Measurements from ENCODE around the gene EPS8L3. TPM values are rescaled to one million over a fixed set of nuclear protein-coding genes. Genes with fewer than 3 reads are reported as not detected.

The EPS8L3 gene
- total and polyA plus RNA-seq, 9 of the 15 experiments (the other 6 are each of a cell fraction or from before 2014, with no cell fraction given) = 0.09 to 0.42 (median 0.14) TPM; not detected in 5

DNA sequence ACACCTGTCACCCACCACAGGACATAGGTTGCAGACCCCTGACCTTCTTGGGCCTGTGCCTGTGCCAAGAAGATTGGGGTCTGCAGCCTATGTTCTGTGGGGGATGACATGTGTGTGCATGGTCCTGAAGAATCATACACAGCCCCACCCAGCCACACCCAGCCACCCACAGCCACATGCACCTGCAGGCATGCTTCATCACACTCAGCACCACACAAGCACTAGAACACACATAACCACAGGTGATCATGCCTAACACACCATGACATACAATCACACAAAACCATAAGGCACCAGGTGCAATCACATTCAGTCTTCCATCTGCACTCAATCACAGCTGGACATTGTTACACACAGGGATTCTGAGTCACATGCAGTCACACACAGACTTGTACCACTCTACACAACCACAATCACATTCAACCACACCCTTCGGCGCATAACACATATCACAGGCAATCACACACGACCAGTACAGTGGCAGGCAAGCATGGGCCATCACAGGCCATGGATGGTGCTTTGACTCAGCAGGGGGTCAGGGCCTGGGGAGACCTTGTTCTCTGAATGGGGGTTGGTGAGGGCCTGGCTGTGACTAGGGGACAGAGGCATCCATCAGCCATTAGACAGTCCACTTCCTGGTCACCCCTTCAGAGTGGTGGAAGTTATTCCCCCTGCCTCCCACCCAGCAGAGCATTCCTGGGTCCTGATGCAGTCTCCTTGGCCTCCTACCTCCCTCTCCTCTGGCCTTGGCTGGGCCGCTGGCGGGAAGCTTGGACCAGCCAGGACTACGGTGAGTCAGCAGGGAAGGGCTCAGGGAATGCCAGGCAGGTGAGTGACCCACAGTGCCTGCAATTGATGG, 44.3 kb upstream of the EPS8L3 start (continued):
- TF ChIP-seq MAZ (CRISPR knock-in tag; conservative IDR thresholded peaks at IDR 0.05 in 1 of 2, IDR thresholded peaks at IDR 0.05 in 1 of 2) (no peak), HMG20B (CRISPR knock-in tag; IDR thresholded peaks at IDR 0.05) (no peak), ZNF77 (CRISPR knock-in tag; IDR thresholded peaks at IDR 0.05) (no peak), CBFA2T3 (IDR thresholded peaks at IDR 0.05) (peak; percentile 47), HDAC3 (IDR thresholded peaks at IDR 0.05; ENCODE audit: borderline replicate concordance, partially characterized antibody) (no peak)
- TF ChIP-seq, protein P1, sequence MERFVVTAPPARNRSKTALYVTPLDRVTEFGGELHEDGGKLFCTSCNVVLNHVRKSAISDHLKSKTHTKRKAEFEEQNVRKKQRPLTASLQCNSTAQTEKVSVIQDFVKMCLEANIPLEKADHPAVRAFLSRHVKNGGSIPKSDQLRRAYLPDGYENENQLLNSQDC (CRISPR knock-in tag; IDR thresholded peaks at IDR 0.05) = no peak

DNA sequence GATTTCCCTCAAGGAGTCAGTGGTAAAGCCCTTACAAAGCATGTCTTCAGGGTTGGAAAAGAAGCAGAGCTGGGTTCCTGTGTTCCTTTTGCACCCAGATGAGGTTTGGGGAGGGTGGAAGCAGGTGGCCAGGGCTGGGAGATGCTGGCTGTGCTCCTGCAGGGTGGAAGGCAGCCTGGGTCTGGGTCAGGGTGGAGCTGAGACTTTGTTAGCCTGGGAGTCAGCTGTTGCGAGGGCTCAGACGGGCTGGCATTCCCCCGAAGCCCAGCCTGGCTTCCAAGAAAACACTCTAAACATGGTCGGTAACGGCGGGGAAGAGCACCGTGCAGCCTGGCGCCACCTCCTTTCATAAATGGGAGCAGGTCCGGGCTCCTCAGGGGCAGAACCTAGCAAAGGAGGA, 43.7 kb upstream of the EPS8L3 start:
- H3K9ac ChIP-seq (ENCODE audit: insufficient read depth in 1 of 2, low read depth in 2 of 2, low read length in 2 of 2) = 0 out of 4 replicates have a peak overlapping the region, but pooled peaks of 1 of the 2 experiments have one; percentile 57
- no peaks in the 10 kb centered on the region for H3K27me3 ChIP-seq (ENCODE audit: control insufficient read depth in 2 of 2, insufficient read depth in 2 of 2, low read length in 2 of 2)
- ATAC-seq (no peak), DNase-seq (ENCODE audit: extremely low read depth in 1 of 4, low spot score in 3 of 4) (no peak), FAIRE-seq (no peak)
- ChIA-PET CTCF (ENCODE audit: low intra/inter-chr PET ratio) (no interaction called here), POLR2A (interaction anchor here (0.9 to 1.3 kb wide), 2 partner anchors 177 to 188 kb away, joined by 3 to 7 read pairs; partner anchors contain the start of gene AHCYL1)
- H2AFZ ChIP-seq (ENCODE audit: low read depth, low read length) = no peak overlapping the region
- H4K20me1 ChIP-seq (replicated peaks; ENCODE audit: control insufficient read depth, insufficient read depth, low read length) = no peaks in the 10 kb centered on the region
- intact Hi-C loops (cut with micrococcal nuclease) = no loop called here
- 39% methylated on average over 9 of the region's 9 CpGs for WGBS (ENCODE audit: insufficient coverage, low coverage, missing lambda C conversion rate)
- no peaks in the 10 kb centered on the region for H3K79me2 ChIP-seq (ENCODE audit: control insufficient read depth, insufficient read depth, low read length)
- no peaks in the 10 kb centered on the region for H3K36me3 ChIP-seq (ENCODE audit: control insufficient read depth, insufficient read depth, low read length)
- in situ Hi-C loops (cut with MboI) = no loop called here
- no peaks in the 10 kb centered on the region for H3K9me1 ChIP-seq (ENCODE audit: control insufficient read depth, insufficient read depth, low read length)
- no peak overlapping the region for H3K4me3 ChIP-seq
- H3K4me1 ChIP-seq (replicated peaks in 1 of 2; ENCODE audit: control insufficient read depth in 2 of 2, insufficient read depth in 2 of 2, low read length in 2 of 2) = peaks cover 0 to 20% of the 10 kb centered on the region in 2 experiments; a peak in 4 of 5 replicates
- H3K9me3 ChIP-seq (replicated peaks; ENCODE audit: control insufficient read depth, insufficient read depth, low read depth, low read length) = no peaks in the 10 kb centered on the region
- no peak overlapping the region for H3K4me2 ChIP-seq (ENCODE audit: insufficient read depth, low read length)
- BruUV-seq (replicated peaks) = no TSS peak
- no peak overlapping the region for H3K27ac ChIP-seq (ENCODE audit: extremely low read depth, low read depth, low read length)
- TF ChIP-seq BDP1 (IDR thresholded peaks at IDR 0.05; ENCODE audit: insufficient read depth, insufficient read length) = no peak
- TF ChIP-seq ELF2 (CRISPR knock-in tag; IDR thresholded peaks at IDR 0.05) = no peak
- TF ChIP-seq KLF16 (IDR thresholded peaks at IDR 0.05) = no peak
- TF ChIP-seq GTF2F1 (IDR thresholded peaks at IDR 0.05; ENCODE audit: low read depth, low read length) = no peak
- no peak for TF ChIP-seq KLF13 (tag; IDR thresholded peaks at IDR 0.05; ENCODE audit: borderline replicate concordance, low read depth)
- no peak for TF ChIP-seq SMARCA5 (IDR thresholded peaks at IDR 0.05)
- TF ChIP-seq, protein P2, sequence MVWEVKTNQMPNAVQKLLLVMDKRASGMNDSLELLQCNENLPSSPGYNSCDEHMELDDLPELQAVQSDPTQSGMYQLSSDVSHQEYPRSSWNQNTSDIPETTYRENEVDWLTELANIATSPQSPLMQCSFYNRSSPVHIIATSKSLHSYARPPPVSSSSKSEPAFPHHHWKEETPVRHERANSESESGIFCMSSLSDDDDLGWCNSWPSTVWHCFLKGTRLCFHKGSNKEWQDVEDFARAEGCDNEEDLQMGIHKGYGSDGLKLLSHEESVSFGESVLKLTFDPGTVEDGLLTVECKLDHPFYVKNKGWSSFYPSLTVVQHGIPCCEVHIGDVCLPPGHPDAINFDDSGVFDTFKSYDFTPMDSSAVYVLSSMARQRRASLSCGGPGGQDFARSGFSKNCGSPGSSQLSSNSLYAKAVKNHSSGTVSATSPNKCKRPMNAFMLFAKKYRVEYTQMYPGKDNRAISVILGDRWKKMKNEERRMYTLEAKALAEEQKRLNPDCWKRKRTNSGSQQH (CRISPR knock-in tag; IDR thresholded peaks at IDR 0.05) = no peak
